ENCODE data around the gene SPATS2. TPM values are rescaled to one million over a fixed set of nuclear protein-coding genes. Genes with fewer than 3 reads are reported as not detected.

SPATS2 gene
- total RNA-seq, 2 donors from 2014 or later, result 11.5 to 31.4 TPM

DNA sequence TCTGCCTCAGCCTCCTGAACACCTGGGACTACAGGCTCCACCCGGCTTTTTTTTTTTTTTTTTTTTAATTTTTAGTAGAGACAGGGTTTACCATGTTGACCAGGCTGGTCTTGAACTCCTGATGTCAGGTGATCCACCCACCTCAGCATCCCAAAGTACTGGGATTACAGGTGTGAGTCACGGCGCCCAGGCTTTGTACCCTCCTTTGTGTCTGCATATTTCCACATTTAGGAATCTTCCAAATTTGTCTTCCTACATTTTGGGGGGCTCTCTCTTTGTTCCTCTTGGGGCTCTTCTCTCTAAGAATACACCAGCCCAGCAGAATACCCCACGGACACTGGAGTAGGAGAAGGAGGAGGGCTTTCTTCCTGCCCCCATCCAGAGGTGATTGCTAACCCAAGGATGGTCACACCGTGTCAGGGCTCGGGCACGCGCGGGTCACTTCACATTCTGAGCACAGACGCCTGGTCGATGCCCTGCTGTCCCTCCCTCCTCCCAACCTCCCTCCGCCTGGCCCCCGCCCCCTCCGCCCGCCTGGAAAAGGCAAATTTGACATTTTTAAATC lies 22.7 kb upstream of the SPATS2 start:
- no peak for DNase-seq (ENCODE audit: low spot score)
- Histone ChIP-seq H3K27ac (no peak overlapping the region), H3K27me3 (replicated peaks; ENCODE audit: insufficient read depth) (peaks cover 24% of the 10 kb centered on the region), H3K4me3 (peak overlapping the region; percentile 70), H3K36me3 (no peaks in the 10 kb centered on the region), H3K4me1 (ENCODE audit: control insufficient read depth in 1 of 2, low read depth in 2 of 2) (peaks cover 41 to 52% of the 10 kb centered on the region in 2 donors), H3K9me3 (no peaks in the 10 kb centered on the region)
- TF ChIP-seq, protein P1, sequence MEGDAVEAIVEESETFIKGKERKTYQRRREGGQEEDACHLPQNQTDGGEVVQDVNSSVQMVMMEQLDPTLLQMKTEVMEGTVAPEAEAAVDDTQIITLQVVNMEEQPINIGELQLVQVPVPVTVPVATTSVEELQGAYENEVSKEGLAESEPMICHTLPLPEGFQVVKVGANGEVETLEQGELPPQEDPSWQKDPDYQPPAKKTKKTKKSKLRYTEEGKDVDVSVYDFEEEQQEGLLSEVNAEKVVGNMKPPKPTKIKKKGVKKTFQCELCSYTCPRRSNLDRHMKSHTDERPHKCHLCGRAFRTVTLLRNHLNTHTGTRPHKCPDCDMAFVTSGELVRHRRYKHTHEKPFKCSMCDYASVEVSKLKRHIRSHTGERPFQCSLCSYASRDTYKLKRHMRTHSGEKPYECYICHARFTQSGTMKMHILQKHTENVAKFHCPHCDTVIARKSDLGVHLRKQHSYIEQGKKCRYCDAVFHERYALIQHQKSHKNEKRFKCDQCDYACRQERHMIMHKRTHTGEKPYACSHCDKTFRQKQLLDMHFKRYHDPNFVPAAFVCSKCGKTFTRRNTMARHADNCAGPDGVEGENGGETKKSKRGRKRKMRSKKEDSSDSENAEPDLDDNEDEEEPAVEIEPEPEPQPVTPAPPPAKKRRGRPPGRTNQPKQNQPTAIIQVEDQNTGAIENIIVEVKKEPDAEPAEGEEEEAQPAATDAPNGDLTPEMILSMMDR (IDR thresholded peaks at IDR 0.05), result no peak
- ATAC-seq (ENCODE audit: insufficient number of reproducible peaks, low FRiP score, low read depth), result no peak

DNA sequence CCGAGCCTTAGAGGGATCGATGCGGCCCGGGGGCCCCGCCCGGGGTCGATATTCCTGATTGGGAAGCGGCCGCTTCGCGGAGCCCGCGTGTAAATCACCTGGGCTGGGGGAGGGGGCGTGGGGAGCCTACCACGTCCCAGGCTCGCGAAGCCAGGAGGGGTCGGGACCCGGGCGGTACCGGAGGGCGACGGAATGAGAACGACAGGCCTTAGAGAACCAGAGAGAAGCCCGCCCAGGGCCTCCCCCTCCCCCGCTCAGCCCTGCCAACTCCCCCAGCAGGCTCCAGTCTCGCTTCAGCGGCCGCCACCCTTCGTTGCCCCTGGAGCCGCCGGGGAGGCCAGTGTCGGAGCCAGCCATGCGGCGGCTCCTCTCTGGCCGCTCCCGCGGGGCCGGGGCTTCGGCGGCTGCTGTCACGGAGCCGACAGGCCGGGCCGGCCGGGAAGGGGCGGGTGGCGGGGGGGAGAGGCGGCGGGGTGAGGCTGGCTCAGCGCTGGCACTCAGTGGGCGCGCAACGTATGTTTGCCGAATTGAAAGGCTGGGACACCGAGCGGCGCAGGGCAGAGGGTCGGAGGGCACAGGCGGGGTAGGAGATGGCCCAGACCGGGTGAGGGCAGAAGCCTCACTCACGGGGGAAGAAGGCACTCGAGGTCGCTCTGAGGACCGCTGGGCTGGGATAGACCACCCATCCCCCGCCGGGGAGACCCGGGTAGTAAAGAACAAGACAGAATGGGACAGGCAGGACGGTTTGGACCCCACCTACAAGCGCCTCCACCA lies 22.0 kb upstream of the SPATS2 start:
- DNase-seq (ENCODE audit: low spot score) (no peak), ATAC-seq (ENCODE audit: insufficient number of reproducible peaks, low FRiP score, low read depth) (no peak)
- no peaks in the 10 kb centered on the region for H3K36me3 ChIP-seq
- H3K27ac ChIP-seq, result no peak overlapping the region
- peak overlapping the region; percentile 70 for H3K4me3 ChIP-seq
- H3K9me3 ChIP-seq, result no peaks in the 10 kb centered on the region
- H3K4me1 ChIP-seq (ENCODE audit: control insufficient read depth in 1 of 2, low read depth in 2 of 2), result peaks cover 41 to 52% of the 10 kb centered on the region in 2 donors
- peaks cover 24% of the 10 kb centered on the region for H3K27me3 ChIP-seq (replicated peaks; ENCODE audit: insufficient read depth)
- TF ChIP-seq, protein P1 (IDR thresholded peaks at IDR 0.05), result no peak

DNA sequence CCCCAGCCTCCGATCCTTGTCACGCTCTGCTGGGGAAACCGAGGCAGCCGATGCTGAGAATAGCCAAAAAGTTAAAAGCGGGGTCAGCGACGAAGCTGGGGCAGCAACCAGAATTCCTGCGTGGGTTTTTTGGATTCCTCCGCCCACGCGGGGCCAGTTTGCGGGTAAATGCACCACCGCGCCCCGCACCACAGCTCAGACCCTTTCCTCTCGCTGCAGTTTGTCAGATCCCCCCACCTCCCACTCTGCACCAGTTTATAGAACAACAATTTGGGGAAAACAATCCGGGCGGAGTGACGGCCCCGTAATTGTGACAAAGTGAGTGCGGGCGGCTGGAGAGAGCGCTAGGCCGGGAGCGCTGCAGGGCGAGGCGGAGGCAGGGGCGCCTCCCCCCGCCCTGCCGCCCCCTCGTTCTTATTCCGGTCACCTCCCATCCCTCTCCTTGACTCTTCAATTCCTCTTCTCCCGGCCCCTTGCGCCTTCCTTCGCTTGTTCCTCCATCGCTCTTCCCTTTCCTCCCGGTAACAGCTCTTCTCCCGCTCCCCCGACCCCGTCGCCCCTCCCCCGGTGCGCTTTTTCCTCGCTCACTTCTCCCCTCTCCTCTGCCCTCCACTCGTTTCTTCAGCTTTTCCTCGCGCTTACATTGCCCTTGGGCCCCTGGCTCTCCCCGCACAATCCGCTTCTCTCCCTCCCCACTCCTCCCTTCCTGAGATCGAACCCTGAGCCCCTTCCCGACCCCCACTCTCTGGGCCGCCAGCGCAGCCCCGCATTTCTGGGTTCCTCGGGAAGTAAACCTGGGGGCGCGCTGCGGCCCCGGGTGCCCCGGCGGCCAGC lies 21.2 kb upstream of the SPATS2 start:
- Histone ChIP-seq H3K27me3 (replicated peaks; ENCODE audit: insufficient read depth) (peaks cover 24% of the 10 kb centered on the region), H3K4me3 (peak overlapping the region; percentile 70), H3K27ac (no peak overlapping the region), H3K4me1 (ENCODE audit: control insufficient read depth in 1 of 2, low read depth in 2 of 2) (peaks cover 41 to 52% of the 10 kb centered on the region in 2 donors), H3K36me3 (no peaks in the 10 kb centered on the region), H3K9me3 (no peaks in the 10 kb centered on the region)
- ATAC-seq (ENCODE audit: insufficient number of reproducible peaks, low FRiP score, low read depth) (no peak), DNase-seq (ENCODE audit: low spot score) (no peak)
- TF ChIP-seq, protein P1 (IDR thresholded peaks at IDR 0.05), result no peak

DNA sequence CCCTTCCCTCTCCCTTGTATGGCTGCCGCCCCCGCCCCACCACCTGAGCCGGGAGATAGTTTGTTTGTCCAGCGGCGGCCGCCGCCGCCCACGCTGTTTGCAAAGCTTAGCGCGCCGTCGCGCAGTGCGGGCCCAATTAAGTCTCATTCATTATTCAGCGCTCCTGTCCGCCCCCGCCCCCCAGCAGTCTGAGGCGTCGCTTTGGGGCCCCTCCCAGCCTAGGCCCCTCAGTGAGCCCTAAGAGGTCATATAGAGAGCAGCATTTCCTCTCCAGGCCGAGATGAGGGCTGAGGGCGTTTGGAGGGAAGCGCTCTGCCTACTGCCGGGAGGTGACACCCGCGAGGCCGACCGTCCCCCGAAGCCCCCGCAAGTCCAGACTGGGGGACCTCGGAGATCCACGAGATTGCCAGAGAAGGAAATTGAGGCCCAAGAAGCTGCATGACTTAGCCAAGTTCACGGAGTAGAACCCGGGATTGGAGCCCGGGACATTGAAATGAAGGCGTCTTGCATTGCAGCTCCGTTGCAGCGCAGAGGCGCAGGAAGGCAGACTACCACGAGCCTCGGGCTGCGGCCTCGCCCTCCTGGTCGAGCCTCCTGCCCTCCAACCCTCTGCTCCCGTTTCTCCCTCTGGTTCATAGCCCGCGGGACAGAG lies 20.5 kb upstream of the SPATS2 start, which contains the start of gene DNAJC22:
TSS of gene DNAJC22 (plus strand) at position 230 of the 652 bp plus-strand sequence. CDS start 1,985 bp downstream, outside the sequence.
- peaks cover 24% of the 10 kb centered on the region for H3K27me3 ChIP-seq (replicated peaks; ENCODE audit: insufficient read depth)
- peak within 1 kb of the TSS; percentile 70 for H3K4me3 ChIP-seq
- H3K36me3 ChIP-seq, result no peaks in the 10 kb centered on the region
- no peak for DNase-seq (ENCODE audit: low spot score)
- TF ChIP-seq, protein P1 (IDR thresholded peaks at IDR 0.05), result no peak
- H3K27ac ChIP-seq, result no peak within 1 kb of the TSS
- ATAC-seq (ENCODE audit: insufficient number of reproducible peaks, low FRiP score, low read depth), result no peak
- H3K4me1 ChIP-seq (ENCODE audit: control insufficient read depth in 1 of 2, low read depth in 2 of 2), result peaks cover 41 to 52% of the 10 kb centered on the region in 2 donors
- no peaks in the 10 kb centered on the region for H3K9me3 ChIP-seq
